Ishikawa (cell line): ENCODE results near the gene CLGN.

Source experiments
- CEBPB ChIP-seq: IDR thresholded peaks from 2 replicates; pipeline ENCODE4 v1.6.1; 2012
- EGR1 ChIP-seq: IDR thresholded peaks from 2 replicates; pipeline ENCODE4 v1.6.1; 2012
- NFIC ChIP-seq: IDR thresholded peaks from 2 replicates; pipeline ENCODE4 v1.6.1; 2012
- RAD21 ChIP-seq: IDR thresholded peaks from 2 replicates; pipeline ENCODE4 v1.6.1; 2012; ENCODE audit warnings: low read depth
- TAF1 ChIP-seq: IDR thresholded peaks from 2 replicates; pipeline ENCODE4 v1.6.1; 2012; ENCODE audit warnings: low read depth, mild to moderate bottlenecking
- ZBTB7A ChIP-seq: IDR thresholded peaks from 2 replicates; pipeline ENCODE4 v1.6.1; 2012; ENCODE audit warnings: low read depth
- TF ChIP-seq, protein P1 (sequence below): IDR thresholded peaks from 2 replicates; pipeline ENCODE4 v1.6.1; 2012

DNA sequence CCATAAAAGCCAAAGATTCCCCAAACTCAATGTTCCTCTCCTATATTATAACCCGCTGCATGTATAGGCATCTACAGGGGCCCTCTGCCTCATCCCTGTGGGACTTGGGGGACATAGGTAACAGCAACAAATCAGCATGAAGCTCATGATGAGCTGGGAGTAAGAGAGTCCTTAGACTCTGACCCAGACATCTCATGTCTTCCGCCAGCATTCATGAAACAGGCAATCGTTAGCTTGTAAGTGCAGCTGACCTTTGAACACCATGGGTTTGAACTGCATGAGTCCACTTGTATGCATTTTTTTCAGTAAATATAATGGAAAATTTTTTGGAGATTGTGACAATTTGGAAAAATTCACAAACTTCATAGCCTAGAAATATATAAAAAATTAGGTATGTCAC is 64.4 kb downstream of the CLGN start:
- TF ChIP-seq CEBPB (no peak), TAF1 (no peak), ZBTB7A (no peak), RAD21 (no peak), EGR1 (no peak), NFIC (no peak)
- TF ChIP-seq, protein P1, sequence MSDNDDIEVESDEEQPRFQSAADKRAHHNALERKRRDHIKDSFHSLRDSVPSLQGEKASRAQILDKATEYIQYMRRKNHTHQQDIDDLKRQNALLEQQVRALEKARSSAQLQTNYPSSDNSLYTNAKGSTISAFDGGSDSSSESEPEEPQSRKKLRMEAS: no peak
